MCF 10A (cell line): ENCODE data around the gene TUBE1. TPM values are rescaled to one million over a fixed set of nuclear protein-coding genes. Genes with fewer than 3 reads are reported as not detected.

ENCODE experiments used
- BruUV-seq: library from RNA; stranded (reverse); fragments of 400-500 nt; replicated peaks from 2 replicates; lab custom pipeline; 2021; lab: Mats Ljungman, UMichigan
- CTCF ChIA-PET: fragments of 300-600 bp; sonication (Branson Sonifier 250); formaldehyde crosslinking; extraction: SDS; loops from one replicate; lab custom pipeline; 2021; ENCODE audit warnings: antibody characterized with exemption, inconsistent platforms; lab: Yijun Ruan, JAX
- POLR2A ChIA-PET: fragments of 300-600, 350-650 bp; sonication (Branson Sonifier 250); formaldehyde crosslinking; extraction: SDS; loops from one replicate; lab custom pipeline; 2020; ENCODE audit warnings: antibody characterized with exemption, inconsistent platforms; lab: Yijun Ruan, JAX
- DNase-seq: peaks from one replicate; pipeline ENCODE4 v3.0.0-alpha.2; 2018; ENCODE audit not compliant: unreplicated experiment
- H3K27ac Mint-ChIP-seq: one replicate; pipeline ENCODE4 v1.8.0; 2022; ENCODE audit warnings: mild to moderate bottlenecking, low read depth, mixed read lengths; ENCODE audit not compliant: unreplicated experiment
- H3K27me3 Mint-ChIP-seq: one replicate; pipeline ENCODE4 v1.8.0; 2022; ENCODE audit warnings: mixed read lengths; ENCODE audit not compliant: insufficient read depth, unreplicated experiment
- H3K36me3 Mint-ChIP-seq: one replicate; pipeline ENCODE4 v1.8.0; 2022; ENCODE audit warnings: mild to moderate bottlenecking, moderate library complexity, mixed read lengths; ENCODE audit not compliant: insufficient read depth, unreplicated experiment
- H3K4me1 Mint-ChIP-seq: one replicate; pipeline ENCODE4 v1.8.0; 2022; ENCODE audit warnings: mixed read lengths; ENCODE audit not compliant: insufficient read depth, unreplicated experiment
- H3K4me3 Mint-ChIP-seq: one replicate; pipeline ENCODE4 v1.8.0; 2022; ENCODE audit warnings: mild to moderate bottlenecking, moderate library complexity, mixed read lengths; ENCODE audit not compliant: unreplicated experiment
- H3K9me3 Mint-ChIP-seq: one replicate; pipeline ENCODE4 v1.8.0; 2022; ENCODE audit warnings: mixed read lengths; ENCODE audit not compliant: unreplicated experiment
- CTCF ChIP-seq: fragments of 200-600 bp; IDR thresholded peaks from one replicate; pipeline ENCODE4 v1.8.0; 2022; ENCODE audit warnings: antibody characterized with exemption, mild to moderate bottlenecking; ENCODE audit not compliant: unreplicated experiment
- intact Hi-C: fragments of 100-400 bp; cut with micrococcal nuclease; formaldehyde crosslinking; loops from 2 replicates; pipeline ENCODE4 v1.14.1; 2022
- total RNA-seq: library from RNA; stranded (reverse); gene quantifications from 2 replicates; pipeline ENCODE4 v1.2.3, GENCODE V29; 2022

The TUBE1 gene
- total RNA-seq, 1 experiment from 2014 or later = 47.7 TPM

DNA sequence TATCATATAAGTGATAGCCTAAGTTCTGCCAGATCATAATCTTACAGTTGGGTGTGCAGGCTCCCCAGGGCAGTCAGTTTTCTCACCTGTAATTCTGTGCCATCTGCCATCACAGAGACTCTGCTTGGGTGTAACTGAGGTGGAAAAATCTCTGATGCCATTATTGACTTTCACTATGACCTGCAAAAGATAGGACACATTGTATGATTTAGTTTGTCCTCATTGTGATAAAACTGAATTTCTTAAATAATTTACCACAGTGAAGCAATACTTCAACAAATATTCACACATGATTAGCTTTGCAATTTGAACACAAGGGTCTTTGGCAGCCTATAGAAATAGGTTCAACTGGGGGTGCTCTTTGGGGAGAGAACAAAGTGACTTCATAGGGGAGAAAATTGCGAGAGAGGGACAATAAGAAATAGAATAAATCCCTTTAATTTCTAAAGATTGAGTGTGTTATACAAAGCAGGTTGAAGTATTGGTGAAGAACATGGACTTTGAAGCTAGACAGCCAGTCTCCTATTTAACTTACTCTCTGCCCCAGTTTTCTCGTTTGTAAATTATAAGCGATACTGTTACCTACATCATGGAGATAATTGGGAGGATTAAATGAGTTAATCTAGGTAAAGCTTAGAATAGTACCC, 27.4 kb upstream of the TUBE1 start:
- H3K27me3 Mint-ChIP-seq = no peaks in the 10 kb centered on the region
- H3K27ac Mint-ChIP-seq = no peak overlapping the region
- no peaks in the 10 kb centered on the region for H3K9me3 Mint-ChIP-seq
- TF ChIP-seq CTCF = no peak
- H3K4me1 Mint-ChIP-seq = peaks cover 12% of the 10 kb centered on the region
- no peak for DNase-seq
- no peaks in the 10 kb centered on the region for H3K36me3 Mint-ChIP-seq
- no peak overlapping the region for H3K4me3 Mint-ChIP-seq
- ChIA-PET CTCF (no interaction called here), POLR2A (no interaction called here)
- intact Hi-C loops = no loop called here
- BruUV-seq = no TSS peak

DNA sequence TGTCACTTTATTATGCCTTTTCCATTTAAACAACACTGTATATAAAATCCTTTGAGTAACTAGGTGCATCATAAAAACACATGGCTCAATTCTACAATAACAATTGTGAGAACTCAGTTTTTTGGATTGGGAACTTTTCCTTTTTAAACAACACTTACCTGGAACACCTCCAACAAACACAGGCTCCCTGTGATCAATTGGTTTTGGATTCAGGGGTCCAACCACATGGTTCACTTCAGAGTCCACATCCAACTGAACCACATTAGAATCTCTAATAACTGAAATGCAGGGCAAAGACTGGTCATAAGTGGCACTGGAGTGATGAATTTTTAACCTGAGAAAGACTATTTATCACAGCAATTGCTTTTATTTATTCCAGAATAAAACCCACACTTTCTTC, 26.6 kb upstream of the TUBE1 start:
- DNase-seq = no peak
- Mint-ChIP-seq H3K36me3 (no peaks in the 10 kb centered on the region), H3K9me3 (no peaks in the 10 kb centered on the region), H3K27me3 (no peaks in the 10 kb centered on the region), H3K4me1 (peaks cover 12% of the 10 kb centered on the region), H3K27ac (no peak overlapping the region), H3K4me3 (no peak overlapping the region)
- no peak for TF ChIP-seq CTCF
- BruUV-seq = no TSS peak
- intact Hi-C loops = no loop called here
- ChIA-PET POLR2A (no interaction called here), CTCF (no interaction called here)

DNA sequence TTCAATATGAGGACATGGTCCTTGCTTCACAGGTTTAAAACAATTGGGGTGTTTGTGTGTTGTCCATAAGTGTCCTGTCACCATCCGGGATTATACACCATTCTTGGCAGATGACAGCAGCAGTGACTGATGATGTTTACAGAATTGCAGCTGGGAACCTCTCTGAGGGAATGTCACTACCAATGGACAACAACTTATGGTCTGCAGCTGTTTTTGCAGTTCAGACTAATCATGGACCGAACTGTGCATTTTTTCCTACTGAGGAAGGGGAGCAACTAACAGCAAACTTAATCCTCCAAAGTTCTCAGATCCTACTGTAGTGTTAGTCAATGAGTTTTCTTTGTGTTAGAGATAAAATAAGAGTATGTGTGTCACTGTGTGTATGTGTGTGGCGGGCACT, 26.1 kb upstream of the TUBE1 start:
- no peak overlapping the region for H3K27ac Mint-ChIP-seq
- H3K9me3 Mint-ChIP-seq = no peaks in the 10 kb centered on the region
- no peak for TF ChIP-seq CTCF
- H3K4me3 Mint-ChIP-seq = no peak overlapping the region
- no peak for DNase-seq
- no peaks in the 10 kb centered on the region for H3K36me3 Mint-ChIP-seq
- H3K27me3 Mint-ChIP-seq = no peaks in the 10 kb centered on the region
- ChIA-PET POLR2A (no interaction called here), CTCF (no interaction called here)
- BruUV-seq = no TSS peak
- peaks cover 12% of the 10 kb centered on the region for H3K4me1 Mint-ChIP-seq
- intact Hi-C loops = no loop called here

- intact Hi-C loops = no loop called here
Measured at GRCh38 chr6:112109262-112109661, 22.0 kb upstream of the TUBE1 start.

More at GRCh38 chr6:112109262-112109661, 22.0 kb upstream of the TUBE1 start:
- H3K4me3 Mint-ChIP-seq = no peak overlapping the region
- no peak for DNase-seq
- no peak for TF ChIP-seq CTCF
- no peaks in the 10 kb centered on the region for H3K4me1 Mint-ChIP-seq
- no peaks in the 10 kb centered on the region for H3K27me3 Mint-ChIP-seq
- ChIA-PET POLR2A (interaction anchor here (0.8 kb wide), 1 partner anchor 22 kb away, joined by 5 read pairs; the partner anchor contains the start of genes FAM229B and TUBE1), CTCF (interaction anchor here (1.6 to 2.2 kb wide), 2 partner anchors 22 to 54 kb away, joined by 7 to 9 read pairs; partner anchors contain the start of genes FAM229B and TUBE1)
- H3K9me3 Mint-ChIP-seq = peaks cover 7% of the 10 kb centered on the region
- H3K36me3 Mint-ChIP-seq = no peaks in the 10 kb centered on the region
- H3K27ac Mint-ChIP-seq = no peak overlapping the region
- no TSS peak for BruUV-seq
